ENCODE data around the gene PCGF3. TPM values are rescaled to one million over a fixed set of nuclear protein-coding genes. Genes with fewer than 3 reads are reported as not detected.

Gene PCGF3
- total and polyA plus RNA-seq, 10 of the 15 experiments (the other 5 are each of a cell fraction or from before 2014, with no cell fraction given), result 2.2 to 43.8 (median 15.9) TPM

DNA sequence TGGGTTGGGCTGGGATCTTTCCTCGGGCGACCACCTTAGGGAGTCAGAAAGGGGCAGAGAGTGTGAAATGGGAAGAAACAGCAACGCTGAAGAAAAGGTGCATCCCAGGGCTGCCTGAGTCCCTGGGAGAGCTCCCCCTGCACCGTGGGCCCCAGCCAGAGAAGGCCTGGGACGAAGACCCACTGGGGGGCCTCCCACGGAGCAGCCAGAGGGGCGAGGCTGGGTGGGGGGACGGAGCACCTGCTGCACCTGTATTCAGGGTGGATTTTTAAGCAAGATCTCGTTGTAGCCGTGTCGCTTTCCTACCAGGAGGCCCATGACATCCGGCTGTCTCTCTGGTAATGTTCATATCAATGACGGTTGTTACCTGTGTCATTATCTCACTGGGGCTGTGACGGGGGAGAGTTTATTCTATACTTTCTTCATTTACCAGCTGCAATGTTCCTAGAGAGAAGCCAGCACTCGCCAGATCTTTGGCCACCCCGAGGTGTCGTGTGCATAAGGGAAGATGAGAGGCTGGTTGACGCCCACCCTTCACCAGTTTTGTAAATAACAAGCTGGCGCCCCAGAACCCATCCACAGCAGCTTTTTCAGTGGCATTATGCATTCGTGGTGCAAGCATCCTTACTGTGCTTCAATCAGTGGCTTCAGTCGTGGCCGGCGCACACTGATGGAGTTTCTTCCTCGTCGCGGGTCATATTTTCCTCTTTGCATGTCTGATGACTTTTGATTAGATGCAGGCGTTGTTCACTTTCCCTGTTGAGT is 5.6 kb upstream of the PCGF3 start (continued):
- TF ChIP-seq RAD21 (IDR thresholded peaks at IDR 0.05; ENCODE audit: insufficient read depth, low read depth, low read length), result no peak

DNA sequence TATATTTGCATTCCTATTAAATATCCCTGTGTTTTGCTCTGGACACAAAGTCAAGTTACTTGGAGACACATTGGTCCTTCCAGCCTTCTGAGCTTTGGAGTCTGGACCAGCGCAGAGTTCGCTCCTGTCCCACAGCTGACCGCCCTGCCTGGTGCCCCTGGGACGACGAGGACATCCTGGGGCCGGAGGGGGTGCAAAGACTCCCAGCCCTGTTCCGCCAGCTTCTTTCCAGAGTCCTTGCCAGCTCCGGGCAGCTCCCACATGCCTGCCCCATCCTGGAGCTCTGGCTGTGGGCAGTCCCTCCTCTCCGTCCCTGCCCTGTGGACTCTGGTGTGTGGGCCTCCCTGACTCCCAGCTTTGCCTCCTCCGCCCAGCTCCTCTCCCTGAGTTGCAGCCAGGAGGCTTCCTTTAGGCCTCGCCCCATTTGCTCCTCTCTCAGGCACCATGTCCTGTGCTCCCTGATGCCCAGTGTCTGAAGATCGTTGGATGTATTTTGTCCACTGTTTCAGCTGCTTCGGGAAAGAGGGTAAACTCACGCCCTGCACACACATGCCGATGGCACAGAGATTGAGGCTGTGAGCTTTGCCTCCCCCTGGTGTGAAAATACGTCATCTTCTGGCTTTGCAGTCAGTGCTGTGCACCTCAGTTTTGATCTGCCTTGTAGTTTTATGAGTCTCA is 4.9 kb upstream of the PCGF3 start:
- ChIA-PET POLR2A (interaction anchor here (1.3 to 3.0 kb wide), 2 partner anchors 25 to 26 kb away, joined by 5 to 14 read pairs; partner anchors contain the start of genes ATP5ME and MYL5), CTCF (interaction anchor here (0.6 to 1.6 kb wide), 6 partner anchors 17 to 453 kb away, joined by 3 to 8 read pairs (median 3); no protein-coding TSS in a partner anchor), RAD21 (ENCODE audit: unreplicated experiment) (interaction anchor here (1.1 to 1.5 kb wide), 3 partner anchors 17 to 98 kb away, joined by 3 to 5 read pairs (median 3); no protein-coding TSS in a partner anchor), SMC1A (ENCODE audit: uncharacterized antibody, unreplicated experiment) (interaction anchor here (1.2 to 1.7 kb wide), 2 partner anchors 17 to 98 kb away, joined by 4 to 5 read pairs; no protein-coding TSS in a partner anchor)
- H2AFZ ChIP-seq (ENCODE audit: control insufficient read depth, low read depth, low read length), result no peak overlapping the region
- peaks cover 8% of the 10 kb centered on the region; the same call in 1 of the 2 replicates for H3K4me1 ChIP-seq (ENCODE audit: control insufficient read depth, insufficient read depth, low read length)
- no peak for ATAC-seq
- no peak overlapping the region for H3K27ac ChIP-seq (ENCODE audit: control insufficient read depth, insufficient read depth)
- H3K36me3 ChIP-seq (ENCODE audit: control insufficient read depth in 2 of 2, insufficient read depth in 2 of 2, low read length in 1 of 2), result no peaks in the 10 kb centered on the region
- no peak for FAIRE-seq
- H3K9ac ChIP-seq (ENCODE audit: control insufficient read depth, insufficient read depth, low read length), result no peak overlapping the region
- no peaks in the 10 kb centered on the region for H3K27me3 ChIP-seq (replicated peaks in 1 of 2; ENCODE audit: control insufficient read depth in 2 of 2, insufficient read depth in 2 of 2, low read length in 1 of 2)
- no peaks in the 10 kb centered on the region; the same call in 2 of the 3 replicates for H3K9me3 ChIP-seq (replicated peaks; ENCODE audit: control insufficient read depth, insufficient read depth, low read length)
- H4K20me1 ChIP-seq (ENCODE audit: control insufficient read depth, insufficient read depth), result no peaks in the 10 kb centered on the region
- intact Hi-C loops (cut with micrococcal nuclease; ENCODE audit: unreplicated experiment) (no loop called here), in situ Hi-C loops (cut with MboI) (no loop called here)
- TF ChIP-seq, protein P1, sequence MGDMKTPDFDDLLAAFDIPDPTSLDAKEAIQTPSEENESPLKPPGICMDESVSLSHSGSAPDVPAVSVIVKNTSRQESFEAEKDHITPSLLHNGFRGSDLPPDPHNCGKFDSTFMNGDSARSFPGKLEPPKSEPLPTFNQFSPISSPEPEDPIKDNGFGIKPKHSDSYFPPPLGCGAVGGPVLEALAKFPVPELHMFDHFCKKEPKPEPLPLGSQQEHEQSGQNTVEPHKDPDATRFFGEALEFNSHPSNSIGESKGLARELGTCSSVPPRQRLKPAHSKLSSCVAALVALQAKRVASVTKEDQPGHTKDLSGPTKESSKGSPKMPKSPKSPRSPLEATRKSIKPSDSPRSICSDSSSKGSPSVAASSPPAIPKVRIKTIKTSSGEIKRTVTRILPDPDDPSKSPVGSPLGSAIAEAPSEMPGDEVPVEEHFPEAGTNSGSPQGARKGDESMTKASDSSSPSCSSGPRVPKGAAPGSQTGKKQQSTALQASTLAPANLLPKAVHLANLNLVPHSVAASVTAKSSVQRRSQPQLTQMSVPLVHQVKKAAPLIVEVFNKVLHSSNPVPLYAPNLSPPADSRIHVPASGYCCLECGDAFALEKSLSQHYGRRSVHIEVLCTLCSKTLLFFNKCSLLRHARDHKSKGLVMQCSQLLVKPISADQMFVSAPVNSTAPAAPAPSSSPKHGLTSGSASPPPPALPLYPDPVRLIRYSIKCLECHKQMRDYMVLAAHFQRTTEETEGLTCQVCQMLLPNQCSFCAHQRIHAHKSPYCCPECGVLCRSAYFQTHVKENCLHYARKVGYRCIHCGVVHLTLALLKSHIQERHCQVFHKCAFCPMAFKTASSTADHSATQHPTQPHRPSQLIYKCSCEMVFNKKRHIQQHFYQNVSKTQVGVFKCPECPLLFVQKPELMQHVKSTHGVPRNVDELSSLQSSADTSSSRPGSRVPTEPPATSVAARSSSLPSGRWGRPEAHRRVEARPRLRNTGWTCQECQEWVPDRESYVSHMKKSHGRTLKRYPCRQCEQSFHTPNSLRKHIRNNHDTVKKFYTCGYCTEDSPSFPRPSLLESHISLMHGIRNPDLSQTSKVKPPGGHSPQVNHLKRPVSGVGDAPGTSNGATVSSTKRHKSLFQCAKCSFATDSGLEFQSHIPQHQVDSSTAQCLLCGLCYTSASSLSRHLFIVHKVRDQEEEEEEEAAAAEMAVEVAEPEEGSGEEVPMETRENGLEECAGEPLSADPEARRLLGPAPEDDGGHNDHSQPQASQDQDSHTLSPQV (IDR thresholded peaks at IDR 0.05), result no peak
- TF ChIP-seq, protein P2, sequence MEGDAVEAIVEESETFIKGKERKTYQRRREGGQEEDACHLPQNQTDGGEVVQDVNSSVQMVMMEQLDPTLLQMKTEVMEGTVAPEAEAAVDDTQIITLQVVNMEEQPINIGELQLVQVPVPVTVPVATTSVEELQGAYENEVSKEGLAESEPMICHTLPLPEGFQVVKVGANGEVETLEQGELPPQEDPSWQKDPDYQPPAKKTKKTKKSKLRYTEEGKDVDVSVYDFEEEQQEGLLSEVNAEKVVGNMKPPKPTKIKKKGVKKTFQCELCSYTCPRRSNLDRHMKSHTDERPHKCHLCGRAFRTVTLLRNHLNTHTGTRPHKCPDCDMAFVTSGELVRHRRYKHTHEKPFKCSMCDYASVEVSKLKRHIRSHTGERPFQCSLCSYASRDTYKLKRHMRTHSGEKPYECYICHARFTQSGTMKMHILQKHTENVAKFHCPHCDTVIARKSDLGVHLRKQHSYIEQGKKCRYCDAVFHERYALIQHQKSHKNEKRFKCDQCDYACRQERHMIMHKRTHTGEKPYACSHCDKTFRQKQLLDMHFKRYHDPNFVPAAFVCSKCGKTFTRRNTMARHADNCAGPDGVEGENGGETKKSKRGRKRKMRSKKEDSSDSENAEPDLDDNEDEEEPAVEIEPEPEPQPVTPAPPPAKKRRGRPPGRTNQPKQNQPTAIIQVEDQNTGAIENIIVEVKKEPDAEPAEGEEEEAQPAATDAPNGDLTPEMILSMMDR (IDR thresholded peaks at IDR 0.05 in 2 of 3, conservative IDR thresholded peaks at IDR 0.05 in 1 of 3; ENCODE audit: control insufficient read depth in 2 of 3, extremely low read depth in 1 of 3, insufficient read depth in 1 of 3, low read depth in 3 of 3, low read length in 3 of 3), result peak in 1 of 3 experiments; percentile 17; a peak in 1 of 6 replicates
- TF ChIP-seq BCLAF1 (IDR thresholded peaks at IDR 0.05), result no peak
- no peak for TF ChIP-seq CEBPB (IDR thresholded peaks at IDR 0.05; ENCODE audit: borderline replicate concordance in 1 of 2, low read depth in 2 of 2, low read length in 2 of 2)
- no peak for TF ChIP-seq GATAD2B (conservative IDR thresholded peaks at IDR 0.05; ENCODE audit: low read depth)
- TF ChIP-seq SUZ12 (IDR thresholded peaks at IDR 0.05; ENCODE audit: unreplicated experiment), result no peak
- H3K4me2 ChIP-seq (ENCODE audit: control insufficient read depth, insufficient read depth), result no peak overlapping the region
- 0 out of 2 replicates have a peak, but pooled peaks cover under 1% of the 10 kb centered on the region for H3K79me2 ChIP-seq (ENCODE audit: control insufficient read depth, insufficient read depth, low read length)
- 82% methylated on average over 16 of the region's 16 CpGs for WGBS (ENCODE audit: insufficient coverage, insufficient replicate concordance, low lambda C conversion rate, missing lambda C conversion rate)
- BruUV-seq (replicated peaks), result no TSS peak
- no peak overlapping the region for H3K4me3 ChIP-seq
- no peak for DNase-seq (ENCODE audit: low read depth, low spot score)

Measured in GM12878 (cell line).